ENCODE data around the gene EDAR.
A peak's percentile ranks its signal among the peaks of the same experiment; 100 is the strongest.

Gene EDAR

GRCh38 chr2:108923019-108923700 is 65.9 kb downstream of the EDAR start:
- DNase-seq: no peak

GRCh38 chr2:108922141-108922915 is 66.7 kb downstream of the EDAR start:
- DNase-seq: peak; percentile 56

GRCh38 chr2:108921096-108922030 is 67.7 kb downstream of the EDAR start:
- DNase-seq: no peak

GRCh38 chr2:108920686-108921085 is 68.3 kb downstream of the EDAR start:
- DNase-seq: no peak

- no peak for DNase-seq
Observed at GRCh38 chr2:108919571-108920373, 69.2 kb downstream of the EDAR start.

GRCh38 chr2:108918941-108919341 is 70.1 kb downstream of the EDAR start:
- DNase-seq: no peak

GRCh38 chr2:108918156-108918874 is 70.7 kb downstream of the EDAR start:
- no peak for DNase-seq

GRCh38 chr2:108917526-108917925 is 71.5 kb downstream of the EDAR start:
- no peak for DNase-seq

GRCh38 chr2:108916796-108917421 is 72.1 kb downstream of the EDAR start:
- DNase-seq: no peak

GRCh38 chr2:108916122-108916795 is 72.8 kb downstream of the EDAR start:
- no peak for DNase-seq

- no peak for DNase-seq
Observed at GRCh38 chr2:108912629-108912902, 76.5 kb downstream of the EDAR start.

GRCh38 chr2:108911807-108912628 is 77.0 kb downstream of the EDAR start:
- no peak for DNase-seq

- DNase-seq: no peak
Observed at GRCh38 chr2:108911401-108911800, 77.6 kb downstream of the EDAR start.

- DNase-seq: no peak
Observed at GRCh38 chr2:108910541-108911396, 78.3 kb downstream of the EDAR start.

GRCh38 chr2:108910011-108910431 is 79.0 kb downstream of the EDAR start:
- DNase-seq: no peak

- no peak for DNase-seq
Observed at GRCh38 chr2:108909275-108909823, 79.7 kb downstream of the EDAR start.

GRCh38 chr2:108908713-108909070 is 80.3 kb downstream of the EDAR start:
- no peak for DNase-seq

GRCh38 chr2:108907822-108908712 is 81.0 kb downstream of the EDAR start:
- DNase-seq: no peak
